Panc1 (cell line): Measurements from ENCODE around the gene TMEM151A. TPM values are rescaled to one million over a fixed set of nuclear protein-coding genes. Genes with fewer than 3 reads are reported as not detected.

Source experiments
- ATAC-seq: fragments of 200-7000 bp; cut with Tn5 transposase; 2 replicates; pipeline ENCODE4 v1.9.1; 2020; ENCODE audit warnings: mild to moderate bottlenecking, moderate library complexity
- BruUV-seq: library from RNA; stranded (reverse); fragments of 400-500 nt; replicated peaks from 2 replicates; lab custom pipeline; 2021; lab: Mats Ljungman, UMichigan
- CTCF ChIA-PET: fragments of 300-600 bp; sonication (Branson Sonifier 250); formaldehyde crosslinking; loops from one replicate; lab custom pipeline; 2022; ENCODE audit warnings: antibody characterized with exemption; lab: Charles Lee
- POLR2A ChIA-PET: fragments of 300-600 bp; sonication (Branson Sonifier 250); formaldehyde crosslinking; loops from one replicate; lab custom pipeline; 2022; ENCODE audit warnings: antibody characterized with exemption; lab: Charles Lee
- DNase-seq: peaks from one replicate; pipeline ENCODE4 v3.0.0-alpha.2; 2010; ENCODE audit warnings: low read depth, low spot score
- H3K27ac ChIP-seq: 2 replicates; pipeline ENCODE4 v1.5.1; 2011; ENCODE audit warnings: mild to moderate bottlenecking, low read length, inconsistent platforms
- H3K27me3 ChIP-seq: fragments of 200-500 bp; sonication (Bioruptor generic); 2 replicates; pipeline ENCODE4 v1.6.0; 2014; ENCODE audit warnings: low read length, inconsistent platforms; ENCODE audit not compliant: control insufficient read depth, insufficient read depth
- H3K36me3 ChIP-seq: fragments of 200-500 bp; sonication (Bioruptor generic); 2 replicates; pipeline ENCODE4 v1.5.1; 2014; ENCODE audit warnings: inconsistent platforms, mild to moderate bottlenecking, low read length, moderate library complexity; ENCODE audit not compliant: control insufficient read depth, insufficient read depth
- H3K4me1 ChIP-seq: 2 replicates; pipeline ENCODE4 v1.5.1; 2011; ENCODE audit warnings: inconsistent platforms, mild to moderate bottlenecking, low read length, moderate library complexity; ENCODE audit not compliant: control insufficient read depth, insufficient read depth
- H3K4me3 ChIP-seq, 2 experiments: 2 replicates each; pipeline ENCODE4 v1.5.1; 2011 to 2012; ENCODE audit warnings: low read depth in 2 of 2, low read length in 2 of 2, mild to moderate bottlenecking in 2 of 2, inconsistent platforms in 1 of 2, moderate library complexity in 1 of 2
- H3K9me3 ChIP-seq: fragments of 200-500 bp; sonication (Bioruptor generic); 2 replicates; pipeline ENCODE4 v1.5.1; 2014; ENCODE audit warnings: low read depth, mild to moderate bottlenecking, inconsistent platforms, low read length, moderate library complexity; ENCODE audit not compliant: control insufficient read depth, insufficient read depth
- CTCF ChIP-seq: fragments of 450-650 bp; IDR thresholded peaks from 2 replicates; pipeline ENCODE4 v1.5.1; 2017; ENCODE audit warnings: mild to moderate bottlenecking
- POLR2AphosphoS5 ChIP-seq: IDR thresholded peaks from 2 replicates; pipeline ENCODE4 v1.6.1; 2012; ENCODE audit warnings: mild to moderate bottlenecking, low read depth, low read length, moderate library complexity
- REST ChIP-seq, 2 experiments: IDR thresholded peaks; 2 replicates each; pipeline ENCODE4 v1.6.1; 2011 to 2012; ENCODE audit warnings: low read depth in 2 of 2, control low read depth in 1 of 2, low read length in 1 of 2, mild to moderate bottlenecking in 1 of 2, moderate library complexity in 1 of 2; ENCODE audit not compliant: insufficient read depth in 1 of 2
- SIN3A ChIP-seq: IDR thresholded peaks from 2 replicates; pipeline ENCODE4 v1.6.1; 2012; ENCODE audit warnings: low read depth, mild to moderate bottlenecking, low read length, moderate library complexity, borderline replicate concordance; ENCODE audit not compliant: insufficient read depth
- TCF7L2 ChIP-seq: IDR thresholded peaks from 2 replicates; pipeline ENCODE4 v1.6.1; 2011; ENCODE audit warnings: mild to moderate bottlenecking, low read depth, low read length, inconsistent platforms
- in situ Hi-C: cut with HindIII; loops from 2 replicates; pipeline ENCODE4 v1.10.0; 2016; ENCODE audit warnings: low sequenced_read_pairs, low pct_unique_long_range_greater_than_20kb
- intact Hi-C: fragments of 100-400 bp; cut with micrococcal nuclease; formaldehyde crosslinking; loops from one replicate; pipeline ENCODE4 v1.10.0; 2022; ENCODE audit not compliant: unreplicated experiment
- total RNA-seq: library from RNA; stranded (reverse); gene quantifications from one replicate; pipeline ENCODE4 v1.2.1, GENCODE V29; 2021; ENCODE audit not compliant: unreplicated experiment

The TMEM151A gene
- total RNA-seq, 1 experiment from 2014 or later = 11.0 TPM

DNA sequence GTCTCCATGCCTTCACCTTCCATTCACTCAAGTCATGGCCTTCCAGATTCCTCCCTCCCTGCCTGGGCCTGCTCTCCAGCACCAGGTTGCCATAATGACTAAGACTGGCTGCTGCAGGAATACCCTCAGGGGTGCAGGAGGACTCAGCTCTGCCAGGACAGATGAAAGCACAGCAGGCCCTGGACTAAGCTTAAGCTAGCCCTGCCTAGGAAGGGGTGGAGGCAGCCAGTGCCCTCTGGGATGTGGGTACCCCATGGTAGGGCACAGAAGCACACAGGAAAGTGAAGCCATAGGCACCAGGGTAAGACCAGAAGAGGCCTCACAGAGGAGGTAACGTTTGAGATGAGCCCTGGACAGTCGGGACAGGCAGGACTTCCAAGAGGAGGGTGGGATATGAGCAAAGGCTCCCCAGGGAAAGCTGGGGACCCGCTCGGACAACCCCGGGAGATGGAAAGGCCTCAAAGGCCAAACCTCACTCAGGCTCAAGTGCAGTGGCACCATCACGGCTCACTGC is 47.5 kb downstream of the TMEM151A start:
- Histone ChIP-seq H3K4me1 (peaks cover 49% of the 10 kb centered on the region), H3K36me3 (peaks cover 3% of the 10 kb centered on the region; the same call in 1 of the 2 replicates), H3K27me3 (no peaks in the 10 kb centered on the region), H3K4me3 (no peak overlapping the region), H3K27ac (no peak overlapping the region), H3K9me3 (no peaks in the 10 kb centered on the region)
- ChIA-PET POLR2A (no interaction called here), CTCF (interaction anchor here (0.6 kb wide), 1 partner anchor 24 kb away, joined by 4 read pairs; no protein-coding TSS in a partner anchor)
- in situ Hi-C loops = no loop called here
- BruUV-seq = no TSS peak
- TF ChIP-seq TCF7L2 = no peak
- TF ChIP-seq SIN3A = no peak
- no peak for TF ChIP-seq POLR2AphosphoS5
- TF ChIP-seq REST (IDR thresholded peaks at IDR 0.05; ENCODE audit: insufficient read depth in 1 of 2, low read depth in 2 of 2, low read length in 1 of 2) = no peak
- no peak for TF ChIP-seq CTCF
- ATAC-seq (no peak), DNase-seq (no peak)
- intact Hi-C loops = no loop called here

GRCh38 chr11:66339686-66340483 is 48.2 kb downstream of the TMEM151A start:
- no peak overlapping the region for H3K27ac ChIP-seq
- ATAC-seq = no peak
- POLR2A ChIA-PET = interaction anchor here (0.7 kb wide), 1 partner anchor 80 kb away, joined by 3 read pairs; no protein-coding TSS in a partner anchor

More at GRCh38 chr11:66339686-66340483, 48.2 kb downstream of the TMEM151A start:
- Histone ChIP-seq H3K9me3 (no peaks in the 10 kb centered on the region), H3K27me3 (no peaks in the 10 kb centered on the region), H3K4me1 (peaks cover 48% of the 10 kb centered on the region), H3K36me3 (peaks cover 6% of the 10 kb centered on the region; the same call in 1 of the 2 replicates), H3K4me3 (no peak overlapping the region)
- intact Hi-C loops = no loop called here
- CTCF ChIA-PET = no interaction called here
- in situ Hi-C loops = no loop called here
- BruUV-seq = no TSS peak
- TF ChIP-seq POLR2AphosphoS5 = no peak
- no peak for TF ChIP-seq SIN3A
- no peak for TF ChIP-seq TCF7L2
- TF ChIP-seq CTCF = no peak
- no peak for TF ChIP-seq REST (IDR thresholded peaks at IDR 0.05; ENCODE audit: insufficient read depth in 1 of 2, low read depth in 2 of 2, low read length in 1 of 2)
- no peak for DNase-seq
